ENCODE data around the gene KDM7A.

Gene KDM7A, protein sequence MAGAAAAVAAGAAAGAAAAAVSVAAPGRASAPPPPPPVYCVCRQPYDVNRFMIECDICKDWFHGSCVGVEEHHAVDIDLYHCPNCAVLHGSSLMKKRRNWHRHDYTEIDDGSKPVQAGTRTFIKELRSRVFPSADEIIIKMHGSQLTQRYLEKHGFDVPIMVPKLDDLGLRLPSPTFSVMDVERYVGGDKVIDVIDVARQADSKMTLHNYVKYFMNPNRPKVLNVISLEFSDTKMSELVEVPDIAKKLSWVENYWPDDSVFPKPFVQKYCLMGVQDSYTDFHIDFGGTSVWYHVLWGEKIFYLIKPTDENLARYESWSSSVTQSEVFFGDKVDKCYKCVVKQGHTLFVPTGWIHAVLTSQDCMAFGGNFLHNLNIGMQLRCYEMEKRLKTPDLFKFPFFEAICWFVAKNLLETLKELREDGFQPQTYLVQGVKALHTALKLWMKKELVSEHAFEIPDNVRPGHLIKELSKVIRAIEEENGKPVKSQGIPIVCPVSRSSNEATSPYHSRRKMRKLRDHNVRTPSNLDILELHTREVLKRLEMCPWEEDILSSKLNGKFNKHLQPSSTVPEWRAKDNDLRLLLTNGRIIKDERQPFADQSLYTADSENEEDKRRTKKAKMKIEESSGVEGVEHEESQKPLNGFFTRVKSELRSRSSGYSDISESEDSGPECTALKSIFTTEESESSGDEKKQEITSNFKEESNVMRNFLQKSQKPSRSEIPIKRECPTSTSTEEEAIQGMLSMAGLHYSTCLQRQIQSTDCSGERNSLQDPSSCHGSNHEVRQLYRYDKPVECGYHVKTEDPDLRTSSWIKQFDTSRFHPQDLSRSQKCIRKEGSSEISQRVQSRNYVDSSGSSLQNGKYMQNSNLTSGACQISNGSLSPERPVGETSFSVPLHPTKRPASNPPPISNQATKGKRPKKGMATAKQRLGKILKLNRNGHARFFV

DNA sequence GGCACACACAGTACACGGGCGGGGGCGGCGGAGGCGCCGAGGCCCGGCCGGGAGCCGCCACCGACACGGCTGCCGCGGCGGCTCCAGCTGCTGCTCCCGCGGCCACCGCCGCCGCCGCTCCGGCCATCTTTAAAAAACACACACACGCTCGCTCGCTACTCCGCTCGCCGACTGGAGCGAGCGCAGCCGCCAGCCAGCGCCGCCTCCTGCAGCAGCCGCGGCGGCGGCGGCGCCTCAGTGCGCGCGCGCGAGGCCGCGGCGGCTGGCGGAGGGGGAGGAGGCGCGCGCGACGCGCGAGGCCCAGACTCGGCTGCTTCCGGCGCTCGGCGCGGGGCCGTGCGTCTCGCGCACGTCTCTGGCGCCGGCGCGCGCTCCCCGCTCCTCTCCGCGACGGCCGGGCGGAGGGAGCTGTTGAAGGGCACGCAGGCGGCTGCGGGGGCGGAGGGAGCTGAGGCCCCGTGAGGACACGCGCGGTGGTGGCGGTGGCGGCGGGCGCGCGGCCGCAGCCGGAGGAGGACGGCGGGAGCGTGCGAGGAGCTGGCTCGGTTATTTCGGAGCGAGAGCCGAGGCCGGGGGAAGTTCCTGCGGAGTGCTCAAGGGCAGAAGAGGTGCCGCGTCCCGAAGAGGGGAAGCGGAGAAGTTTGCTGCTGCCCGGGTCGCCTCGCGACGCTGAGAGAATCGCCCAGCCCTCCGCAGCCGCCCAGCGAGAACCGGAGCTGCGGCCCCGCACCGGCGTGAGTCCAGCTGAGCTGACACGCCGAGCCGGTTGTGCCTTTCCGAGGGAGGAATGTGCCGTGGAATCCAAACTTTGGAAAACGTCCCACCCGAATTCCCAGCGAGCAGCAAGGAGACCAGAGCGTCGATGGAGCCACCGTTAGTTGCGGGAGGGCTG lies at the start of gene KDM7A:
Gene KDM7A, minus strand, starts transcription at position 173 of the 892 bp plus-strand sequence. Its CDS starts 46 bp downstream, at position 127.
- CTCF ChIA-PET, result interaction anchor here (0.6 to 1.7 kb wide), 4 partner anchors 12 to 199 kb away, joined by 4 to 6 read pairs (median 4); no protein-coding TSS in a partner anchor
- TF ChIP-seq, protein P1, sequence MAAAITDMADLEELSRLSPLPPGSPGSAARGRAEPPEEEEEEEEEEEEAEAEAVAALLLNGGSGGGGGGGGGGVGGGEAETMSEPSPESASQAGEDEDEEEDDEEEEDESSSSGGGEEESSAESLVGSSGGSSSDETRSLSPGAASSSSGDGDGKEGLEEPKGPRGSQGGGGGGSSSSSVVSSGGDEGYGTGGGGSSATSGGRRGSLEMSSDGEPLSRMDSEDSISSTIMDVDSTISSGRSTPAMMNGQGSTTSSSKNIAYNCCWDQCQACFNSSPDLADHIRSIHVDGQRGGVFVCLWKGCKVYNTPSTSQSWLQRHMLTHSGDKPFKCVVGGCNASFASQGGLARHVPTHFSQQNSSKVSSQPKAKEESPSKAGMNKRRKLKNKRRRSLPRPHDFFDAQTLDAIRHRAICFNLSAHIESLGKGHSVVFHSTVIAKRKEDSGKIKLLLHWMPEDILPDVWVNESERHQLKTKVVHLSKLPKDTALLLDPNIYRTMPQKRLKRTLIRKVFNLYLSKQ (tag by site-specific recombination; IDR thresholded peaks at IDR 0.05; ENCODE audit: borderline replicate concordance), result no peak
- TF ChIP-seq SALL2 (tag by site-specific recombination; IDR thresholded peaks at IDR 0.05; ENCODE audit: borderline replicate concordance) (no peak), ZNF112 (tag by site-specific recombination; IDR thresholded peaks at IDR 0.05) (no peak), ZNF266 (tag by site-specific recombination; IDR thresholded peaks at IDR 0.05; ENCODE audit: low read depth) (no peak), ZBTB10 (tag by site-specific recombination; IDR thresholded peaks at IDR 0.05) (peak; percentile 42; the same call in 1 of the 2 replicates), ZNF157 (tag by site-specific recombination; IDR thresholded peaks at IDR 0.05) (no peak), ZNF221 (tag by site-specific recombination; IDR thresholded peaks at IDR 0.05; ENCODE audit: borderline replicate concordance) (no peak), ZNF10 (tag by site-specific recombination; IDR thresholded peaks at IDR 0.05) (peak; percentile 33; the same call in 1 of the 2 replicates), ZNF121 (tag by site-specific recombination; IDR thresholded peaks at IDR 0.05) (no peak; the same call in 1 of the 2 replicates), ZNF133 (tag by site-specific recombination; IDR thresholded peaks at IDR 0.05) (no peak), ZNF473 (tag by site-specific recombination; IDR thresholded peaks at IDR 0.05) (no peak), EGR2 (tag by site-specific recombination; IDR thresholded peaks at IDR 0.05; ENCODE audit: low read depth) (peak; percentile 53), ZNF280C (tag by site-specific recombination; IDR thresholded peaks at IDR 0.05) (no peak), REPIN1 (tag by site-specific recombination; IDR thresholded peaks at IDR 0.05; ENCODE audit: low read depth) (no peak), RBAK (tag by site-specific recombination; IDR thresholded peaks at IDR 0.05) (no peak), ZNF555 (tag by site-specific recombination; conservative IDR thresholded peaks at IDR 0.05) (no peak), ZNF169 (tag by site-specific recombination; IDR thresholded peaks at IDR 0.05) (no peak), INSM2 (tag by site-specific recombination; IDR thresholded peaks at IDR 0.05) (peak; percentile 60; the same call in 1 of the 2 replicates), ZIC2 (tag by site-specific recombination; IDR thresholded peaks at IDR 0.05) (peak; percentile 58; the same call in 1 of the 2 replicates), ZFP69B (tag by site-specific recombination; IDR thresholded peaks at IDR 0.05) (peak; percentile 50; the same call in 1 of the 2 replicates), ZNF433 (tag by site-specific recombination; IDR thresholded peaks at IDR 0.05; ENCODE audit: low read depth) (no peak), YY2 (tag by site-specific recombination; IDR thresholded peaks at IDR 0.05) (no peak), ZNF335 (tag by site-specific recombination; conservative IDR thresholded peaks at IDR 0.05) (peak; percentile 76)
- TF ChIP-seq, protein P2, sequence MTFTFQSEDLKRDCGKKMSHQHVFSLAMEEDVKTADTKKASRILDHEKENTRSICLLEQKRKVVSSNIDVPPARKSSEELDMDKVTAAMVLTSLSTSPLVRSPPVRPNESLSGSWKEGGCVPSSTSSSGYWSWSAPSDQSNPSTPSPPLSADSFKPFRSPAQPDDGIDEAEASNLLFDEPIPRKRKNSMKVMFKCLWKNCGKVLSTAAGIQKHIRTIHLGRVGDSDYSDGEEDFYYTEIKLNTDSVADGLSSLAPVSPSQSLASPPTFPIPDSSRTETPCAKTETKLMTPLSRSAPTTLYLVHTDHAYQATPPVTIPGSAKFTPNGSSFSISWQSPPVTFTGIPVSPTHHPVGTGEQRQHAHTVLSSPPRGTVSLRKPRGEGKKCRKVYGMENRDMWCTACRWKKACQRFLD (tag by site-specific recombination; IDR thresholded peaks at IDR 0.05), result no peak

More for the DNA sequence above, at the start of gene KDM7A:
- H3K36me3 ChIP-seq (ENCODE audit: control insufficient read depth in 2 of 2, insufficient read depth in 1 of 2, low read length in 2 of 2), result no peaks in the 10 kb centered on the region
- H3K9me3 ChIP-seq (ENCODE audit: control insufficient read depth, insufficient read depth, low read depth, low read length), result no peaks in the 10 kb centered on the region
- POLR2A ChIA-PET, result interaction anchor here (0.6 to 1.5 kb wide), 12 partner anchors 9 to 880 kb away, joined by 3 to 9 read pairs (median 3); partner anchors contain the start of gene LUC7L2
- H3K27ac ChIP-seq (ENCODE audit: extremely low read depth, low read depth, low read length), result peak within 1 kb of the TSS; percentile 86
- H3K4me3 ChIP-seq (ENCODE audit: low read depth, low read length), result peak within 1 kb of the TSS; percentile 72
- H3K4me1 ChIP-seq (ENCODE audit: control insufficient read depth, insufficient read depth, low read length), result no peaks in the 10 kb centered on the region

Measured in HEK293 (cell line).